Gastroesophageal sphincter (tissue), 4 donors: ENCODE measurements around the gene SLC22A16. TPM values are rescaled to one million over a fixed set of nuclear protein-coding genes. Genes with fewer than 3 reads are reported as not detected.

Source experiments
- ATAC-seq: fragments of 150-250 bp; one replicate; pipeline ENCODE4 v1.9.1; 2016; ENCODE audit warnings: mild to moderate bottlenecking, moderate library complexity
- H3K27ac ChIP-seq, 4 donors: fragments of 200-600 bp; sonication (generic) in 3 of 4; 1 replicate in 3 of 4; 2 replicates in 1 of 4; pipeline ENCODE4 v1.5.1; 2016 to 2019
- H3K27me3 ChIP-seq: fragments of 200-600 bp; sonication (generic); one replicate; pipeline ENCODE4 v1.5.1; 2019
- H3K36me3 ChIP-seq, 2 donors: fragments of 200-600 bp; sonication (generic); one replicate each; pipeline ENCODE4 v1.5.1; 2019; ENCODE audit warnings: control low read depth in 1 of 2
- H3K4me1 ChIP-seq, 3 donors: fragments of 200-600 bp; sonication (generic); 1 replicate in 2 of 3; 2 replicates in 1 of 3; pipeline ENCODE4 v1.5.1; 2016 to 2019; ENCODE audit warnings: control low read depth in 2 of 3
- H3K4me3 ChIP-seq, 2 donors: fragments of 200-600 bp; sonication (generic); one replicate each; pipeline ENCODE4 v1.5.1; 2019; ENCODE audit warnings: mild to moderate bottlenecking in 1 of 2, moderate library complexity in 1 of 2
- H3K9me3 ChIP-seq, 3 donors: fragments of 200-600 bp; sonication (generic); one replicate each; pipeline ENCODE4 v1.5.1; 2017 to 2019; ENCODE audit warnings: control low read depth in 2 of 3
- CTCF ChIP-seq, 4 experiments: fragments of 200-600 bp in 2 of 4; fragments of 450-650 bp in 2 of 4; sonication (generic) in 1 of 4; IDR thresholded peaks; one replicate each; pipeline ENCODE4 v1.5.1; 2017 to 2019; ENCODE audit warnings: antibody characterized with exemption in 4 of 4, mild to moderate bottlenecking in 2 of 4, moderate library complexity in 2 of 4
- EP300 ChIP-seq: sonication (generic); formaldehyde crosslinking; IDR thresholded peaks from one replicate; pipeline ENCODE4 v1.6.1; 2017; ENCODE audit warnings: antibody characterized with exemption, mild to moderate bottlenecking
- POLR2A ChIP-seq, 2 donors: fragments of 450-650 bp; IDR thresholded peaks; one replicate each; pipeline ENCODE4 v1.6.1; 2017; ENCODE audit warnings: antibody characterized with exemption in 2 of 2, mild to moderate bottlenecking in 2 of 2, moderate library complexity in 1 of 2
- POLR2AphosphoS5 ChIP-seq: sonication (generic); formaldehyde crosslinking; IDR thresholded peaks from one replicate; pipeline ENCODE4 v1.6.1; 2017; ENCODE audit warnings: antibody characterized with exemption
- WGBS, 2 donors: methylation state at CpG; one replicate each; pipeline ENCODE4 v1.1.5; 2018; ENCODE audit warnings: low coverage in 1 of 2; 5-methylcytosine and 5-hydroxymethylcytosine counted together
- total RNA-seq, 4 donors: library from RNA; depleted of rRNA; stranded (reverse); fragments of >200 nt; gene quantifications; one replicate each; pipeline ENCODE4 v1.1.0, GENCODE V29; 2016

The SLC22A16 gene
- total RNA-seq, 4 donors from 2014 or later: 0.35 to 5.4 (median 1.8) TPM; not detected in 1

- Histone ChIP-seq H3K4me1 (no peaks in the 10 kb centered on the region), H3K4me3 (no peak overlapping the region), H3K27me3 (no peaks in the 10 kb centered on the region), H3K27ac (no peak overlapping the region), H3K36me3 (no peaks in the 10 kb centered on the region), H3K9me3 (no peaks in the 10 kb centered on the region)
- WGBS, 2 donors: 66 to 69% methylated on average over 4 of the region's 4 CpGs
- ATAC-seq: no peak
- TF ChIP-seq POLR2AphosphoS5 (no peak), EP300 (no peak), POLR2A (IDR thresholded peaks at IDR 0.05) (no peak), CTCF (IDR thresholded peaks at IDR 0.05) (no peak)
Measured at GRCh38 chr6:110495949-110496348, 19.5 kb upstream of the SLC22A16 start.

- H3K9me3 ChIP-seq: no peaks in the 10 kb centered on the region
- 86 to 91% methylated on average over 2 to 7 of the region's 9 CpGs for WGBS, 2 donors
Measured at GRCh38 chr6:110493253-110493800, 16.9 kb upstream of the SLC22A16 start.

GRCh38 chr6:110492584-110492983 is 16.2 kb upstream of the SLC22A16 start:
- no peaks in the 10 kb centered on the region for H3K4me1 ChIP-seq
- H3K9me3 ChIP-seq: no peaks in the 10 kb centered on the region
- no peaks in the 10 kb centered on the region for H3K27me3 ChIP-seq
- H3K27ac ChIP-seq: no peak overlapping the region
- no peak for ATAC-seq
- no peaks in the 10 kb centered on the region for H3K36me3 ChIP-seq
- TF ChIP-seq POLR2AphosphoS5 (no peak), POLR2A (IDR thresholded peaks at IDR 0.05) (no peak), CTCF (IDR thresholded peaks at IDR 0.05) (no peak), EP300 (no peak)
- no peak overlapping the region for H3K4me3 ChIP-seq
- 74 to 81% methylated on average over 7 of the region's 7 CpGs for WGBS, 2 donors

More at GRCh38 chr6:110493253-110493800, 16.9 kb upstream of the SLC22A16 start:
- no peak overlapping the region for H3K27ac ChIP-seq
- no peaks in the 10 kb centered on the region for H3K36me3 ChIP-seq
- H3K4me3 ChIP-seq: no peak overlapping the region
- no peaks in the 10 kb centered on the region for H3K4me1 ChIP-seq
- ATAC-seq: no peak
- H3K27me3 ChIP-seq: no peaks in the 10 kb centered on the region
- TF ChIP-seq EP300: no peak

- no peaks in the 10 kb centered on the region for H3K4me1 ChIP-seq
- H3K36me3 ChIP-seq: no peaks in the 10 kb centered on the region
- TF ChIP-seq POLR2AphosphoS5 (no peak), CTCF (IDR thresholded peaks at IDR 0.05) (no peak), EP300 (no peak), POLR2A (IDR thresholded peaks at IDR 0.05) (no peak)
- H3K4me3 ChIP-seq: no peak overlapping the region
- WGBS, 2 donors: 31 to 40% methylated on average over 6 to 7 of the region's 7 CpGs
- no peaks in the 10 kb centered on the region for H3K27me3 ChIP-seq
- no peaks in the 10 kb centered on the region for H3K9me3 ChIP-seq
- ATAC-seq: peak; percentile 16
- H3K27ac ChIP-seq: no peak overlapping the region
Measured at GRCh38 chr6:110491644-110492317, 15.4 kb upstream of the SLC22A16 start.

- Histone ChIP-seq H3K36me3 (no peaks in the 10 kb centered on the region), H3K4me1 (no peaks in the 10 kb centered on the region), H3K27me3 (no peaks in the 10 kb centered on the region), H3K27ac (no peak overlapping the region), H3K4me3 (no peak overlapping the region), H3K9me3 (no peaks in the 10 kb centered on the region)
- 76 to 81% methylated on average over 3 of the region's 3 CpGs for WGBS, 2 donors
- no peak for TF ChIP-seq POLR2A (IDR thresholded peaks at IDR 0.05)
- TF ChIP-seq POLR2AphosphoS5: no peak
- TF ChIP-seq EP300: no peak
- TF ChIP-seq CTCF (IDR thresholded peaks at IDR 0.05): no peak
- no peak for ATAC-seq
Measured at GRCh38 chr6:110491299-110491643, 14.9 kb upstream of the SLC22A16 start.
